Smooth muscle cell (in vitro differentiated cells): ENCODE measurements around the gene TNFRSF25. TPM values are rescaled to one million over a fixed set of nuclear protein-coding genes. Genes with fewer than 3 reads are reported as not detected.

Experiments
- DNase-seq: peaks from one replicate; lab custom pipeline; 2025; ENCODE audit not compliant: unreplicated experiment; lab: John Stamatoyannopoulos, UW
- H2AFZ ChIP-seq: fragments of 200-600 bp; sonication (generic); 2 replicates; pipeline ENCODE4 v1.6.0; 2016; ENCODE audit warnings: antibody characterized with exemption, low read depth, mild to moderate bottlenecking
- H3F3A ChIP-seq: fragments of 200-600 bp; sonication (generic); 2 replicates; pipeline ENCODE4 v1.6.0; 2017; ENCODE audit warnings: antibody characterized with exemption, low read depth
- H3K27ac ChIP-seq: fragments of 200-600 bp; sonication (generic); 2 replicates; pipeline ENCODE4 v1.5.1; 2016; ENCODE audit warnings: low read depth, mild to moderate bottlenecking
- H3K27me3 ChIP-seq: fragments of 200-600 bp; sonication (generic); 2 replicates; pipeline ENCODE4 v1.6.1; 2016; ENCODE audit warnings: low read depth, mild to moderate bottlenecking
- H3K36me3 ChIP-seq: fragments of 200-600 bp; sonication (generic); 2 replicates; pipeline ENCODE4 v1.5.1; 2016; ENCODE audit warnings: low read depth
- H3K4me1 ChIP-seq: fragments of 200-600 bp; sonication (generic); 2 replicates; pipeline ENCODE4 v1.5.1; 2016; ENCODE audit warnings: low read depth
- H3K4me2 ChIP-seq: fragments of 200-600 bp; sonication (generic); 2 replicates; pipeline ENCODE4 v1.6.0; 2016; ENCODE audit warnings: mild to moderate bottlenecking
- H3K4me3 ChIP-seq: fragments of 200-600 bp; sonication (generic); 2 replicates; pipeline ENCODE4 v1.5.1; 2016; ENCODE audit warnings: mild to moderate bottlenecking
- H3K79me2 ChIP-seq: fragments of 200-600 bp; sonication (generic); 2 replicates; pipeline ENCODE4 v1.6.0; 2016; ENCODE audit warnings: low read depth, mild to moderate bottlenecking
- H3K9ac ChIP-seq: fragments of 200-600 bp; sonication (generic); 2 replicates; pipeline ENCODE4 v1.6.0; 2016; ENCODE audit warnings: low read depth
- H3K9me3 ChIP-seq: fragments of 200-600 bp; sonication (generic); replicated peaks from 2 replicates; pipeline ENCODE4 v1.5.1; 2016; ENCODE audit warnings: low read depth
- H4K20me1 ChIP-seq: fragments of 200-600 bp; sonication (generic); 2 replicates; pipeline ENCODE4 v1.6.0; 2016; ENCODE audit warnings: low read depth
- WGBS: methylation state at CpG from one replicate; pipeline ENCODE4 v1.1.7; 2016; ENCODE audit warnings: low lambda C conversion rate; 5-methylcytosine and 5-hydroxymethylcytosine counted together
- polyA plus RNA-seq: library from polyadenylated mRNA; unstranded; fragments of >200 nt; fragmentation: Nextera tagmentation; extraction: Ambion mirVana; gene quantifications from 2 replicates; pipeline ENCODE4 v1.2.1, GENCODE V29; 2016
- total RNA-seq: library from RNA; depleted of rRNA; stranded (reverse); fragments of >200 nt; gene quantifications from 2 replicates; pipeline ENCODE4 v1.2.3, GENCODE V29; 2014
- TF ChIP-seq, protein P1 (sequence below): fragments of 200-600 bp; sonication (generic); IDR thresholded peaks from 2 replicates; pipeline ENCODE4 v1.5.1; 2017; ENCODE audit warnings: borderline replicate concordance, mild to moderate bottlenecking, antibody characterized with exemption; ENCODE audit not compliant: insufficient read depth, poor library complexity, severe bottlenecking

TNFRSF25 gene
- total and polyA plus RNA-seq, 2 experiments from 2014 or later: 10.1 to 19.8 TPM

DNA sequence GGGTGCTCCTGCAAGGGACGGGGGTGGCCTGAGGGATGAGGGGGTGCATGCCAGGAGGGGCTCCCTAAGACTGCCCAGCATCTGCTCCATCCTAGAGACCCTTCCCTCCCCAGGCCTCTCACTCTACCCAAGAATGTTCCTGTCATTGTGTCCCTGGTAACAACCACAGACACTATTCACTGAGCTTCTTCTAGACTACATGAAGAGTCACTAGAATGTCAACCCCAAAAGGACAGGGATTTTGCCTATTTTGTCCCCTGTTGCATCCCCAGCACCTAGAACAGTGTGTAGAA lies 2.9 kb downstream of the TNFRSF25 start:
- no peak overlapping the region for H3K9ac ChIP-seq
- no peak for DNase-seq
- no peaks in the 10 kb centered on the region for H3K9me3 ChIP-seq
- H3K4me3 ChIP-seq: no peak overlapping the region
- TF ChIP-seq, protein P1, sequence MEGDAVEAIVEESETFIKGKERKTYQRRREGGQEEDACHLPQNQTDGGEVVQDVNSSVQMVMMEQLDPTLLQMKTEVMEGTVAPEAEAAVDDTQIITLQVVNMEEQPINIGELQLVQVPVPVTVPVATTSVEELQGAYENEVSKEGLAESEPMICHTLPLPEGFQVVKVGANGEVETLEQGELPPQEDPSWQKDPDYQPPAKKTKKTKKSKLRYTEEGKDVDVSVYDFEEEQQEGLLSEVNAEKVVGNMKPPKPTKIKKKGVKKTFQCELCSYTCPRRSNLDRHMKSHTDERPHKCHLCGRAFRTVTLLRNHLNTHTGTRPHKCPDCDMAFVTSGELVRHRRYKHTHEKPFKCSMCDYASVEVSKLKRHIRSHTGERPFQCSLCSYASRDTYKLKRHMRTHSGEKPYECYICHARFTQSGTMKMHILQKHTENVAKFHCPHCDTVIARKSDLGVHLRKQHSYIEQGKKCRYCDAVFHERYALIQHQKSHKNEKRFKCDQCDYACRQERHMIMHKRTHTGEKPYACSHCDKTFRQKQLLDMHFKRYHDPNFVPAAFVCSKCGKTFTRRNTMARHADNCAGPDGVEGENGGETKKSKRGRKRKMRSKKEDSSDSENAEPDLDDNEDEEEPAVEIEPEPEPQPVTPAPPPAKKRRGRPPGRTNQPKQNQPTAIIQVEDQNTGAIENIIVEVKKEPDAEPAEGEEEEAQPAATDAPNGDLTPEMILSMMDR: no peak
- H3K36me3 ChIP-seq: no peaks in the 10 kb centered on the region
- no peak overlapping the region for H2AFZ ChIP-seq
- no peak overlapping the region for H3K4me2 ChIP-seq
- H4K20me1 ChIP-seq: peaks cover 12% of the 10 kb centered on the region
- no peaks in the 10 kb centered on the region for H3K79me2 ChIP-seq
- no peaks in the 10 kb centered on the region for H3F3A ChIP-seq
- H3K4me1 ChIP-seq: peaks cover 8% of the 10 kb centered on the region
- H3K27me3 ChIP-seq: no peaks in the 10 kb centered on the region
- no peak overlapping the region for H3K27ac ChIP-seq
- 88% methylated on average over 1 of the region's 1 CpG for WGBS

DNA sequence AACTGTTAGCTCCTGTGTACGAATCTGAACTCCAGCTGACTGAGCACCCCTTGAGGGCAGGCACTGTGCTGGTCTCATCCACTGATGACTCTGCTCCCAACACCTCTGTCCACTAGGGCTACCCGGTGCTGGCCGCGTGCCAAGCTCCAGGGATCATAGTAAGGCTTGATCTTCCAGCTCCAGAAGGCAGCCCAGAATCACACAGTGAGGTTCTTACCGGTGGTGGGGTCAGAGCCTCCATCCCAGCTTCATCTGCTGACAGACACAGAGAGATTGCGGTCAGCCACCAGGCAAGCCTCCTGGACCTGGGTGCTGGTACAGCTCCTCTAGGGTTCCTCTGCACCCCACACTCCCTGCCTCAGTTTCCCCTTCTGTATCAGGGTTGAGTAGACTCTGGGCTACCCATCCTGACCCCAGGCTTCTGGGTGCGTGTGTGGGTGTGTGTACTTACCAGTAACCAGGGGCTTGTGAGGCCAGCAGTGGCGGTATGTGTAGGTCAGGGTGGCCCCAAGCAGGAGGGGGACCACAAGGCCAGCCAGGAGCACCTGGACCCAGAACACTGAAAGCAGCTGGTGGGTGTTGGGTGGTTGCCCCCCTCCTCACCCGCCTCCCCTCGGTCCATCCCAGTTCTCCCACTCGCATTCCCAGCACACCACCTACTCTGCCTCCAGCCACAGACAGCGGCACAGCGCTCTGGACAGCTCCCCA lies 3.4 kb downstream of the TNFRSF25 start:
- Histone ChIP-seq H3K79me2 (no peaks in the 10 kb centered on the region), H4K20me1 (peaks cover 11% of the 10 kb centered on the region), H2AFZ (no peak overlapping the region), H3K27me3 (no peaks in the 10 kb centered on the region), H3K27ac (no peak overlapping the region), H3K9me3 (no peaks in the 10 kb centered on the region), H3K36me3 (no peaks in the 10 kb centered on the region), H3K4me3 (no peak overlapping the region), H3K4me1 (peaks cover 8% of the 10 kb centered on the region), H3F3A (no peaks in the 10 kb centered on the region), H3K9ac (no peak overlapping the region), H3K4me2 (no peak overlapping the region)
- TF ChIP-seq, protein P1: no peak
- 98% methylated on average over 8 of the region's 13 CpGs for WGBS
- no peak for DNase-seq

DNA sequence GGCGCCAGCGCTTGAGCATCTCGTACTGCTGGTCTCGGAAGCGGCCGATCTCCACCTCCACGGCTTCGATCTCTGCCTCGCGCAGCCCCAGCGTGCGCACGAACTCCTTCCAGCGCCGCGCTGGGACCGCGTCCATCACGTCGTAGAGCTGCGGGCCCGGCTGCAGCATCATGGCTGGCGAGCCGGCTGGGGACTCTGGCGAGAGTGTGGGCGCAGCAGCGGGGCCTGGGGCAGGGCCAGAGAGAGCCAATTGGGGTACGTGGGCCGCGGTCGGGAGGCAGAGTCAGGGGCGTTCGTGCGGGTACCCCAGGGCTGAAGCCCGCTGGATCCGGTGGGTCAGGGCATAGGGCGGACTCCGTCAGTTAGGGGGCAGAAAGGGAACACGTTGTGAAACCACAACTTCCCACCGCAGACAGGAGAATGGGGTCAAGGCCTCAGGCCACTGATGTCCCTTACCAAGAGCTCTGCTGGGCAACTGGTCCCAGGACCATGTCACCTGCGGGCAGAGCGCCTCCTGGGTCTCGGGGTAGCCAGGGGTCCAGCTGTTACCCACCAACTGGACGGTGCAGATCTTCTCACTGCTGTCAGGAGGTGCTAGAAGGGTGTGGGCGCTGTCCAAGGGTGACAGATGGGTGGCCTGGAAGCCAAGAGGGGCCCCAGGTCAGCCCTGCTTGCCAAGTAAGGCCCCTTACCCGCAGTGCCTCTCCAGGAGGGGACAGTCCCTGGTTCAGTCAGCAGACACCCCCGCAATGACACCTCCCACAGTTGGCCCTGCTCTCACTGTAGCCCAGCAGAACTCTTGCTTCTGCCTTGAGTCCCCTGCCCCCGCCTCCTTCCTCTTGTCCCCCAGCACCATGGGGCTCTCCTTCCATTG lies 4.2 kb downstream of the TNFRSF25 start:
- 98% methylated on average over 48 of the region's 48 CpGs for WGBS
- no peak overlapping the region for H3K4me2 ChIP-seq
- H3K4me3 ChIP-seq: no peak overlapping the region

More for the DNA sequence above, 4.2 kb downstream of the TNFRSF25 start:
- Histone ChIP-seq H3K27ac (no peak overlapping the region), H2AFZ (no peak overlapping the region), H3K79me2 (no peaks in the 10 kb centered on the region), H3K9ac (no peak overlapping the region), H3K36me3 (no peaks in the 10 kb centered on the region), H3K27me3 (no peaks in the 10 kb centered on the region), H3K4me1 (peaks cover 8% of the 10 kb centered on the region), H3K9me3 (no peaks in the 10 kb centered on the region), H3F3A (no peaks in the 10 kb centered on the region), H4K20me1 (peaks cover 3% of the 10 kb centered on the region)
- TF ChIP-seq, protein P1: no peak
- no peak for DNase-seq
